Measurements from ENCODE around the gene C1orf52. TPM values are rescaled to one million over a fixed set of nuclear protein-coding genes. Genes with fewer than 3 reads are reported as not detected.

C1orf52 gene
- total and polyA plus RNA-seq, 9 of the 15 experiments (the other 6 are each of a cell fraction or from before 2014, with no cell fraction given) = 17.0 to 38.5 (median 33.0) TPM

- TF ChIP-seq, protein P1, sequence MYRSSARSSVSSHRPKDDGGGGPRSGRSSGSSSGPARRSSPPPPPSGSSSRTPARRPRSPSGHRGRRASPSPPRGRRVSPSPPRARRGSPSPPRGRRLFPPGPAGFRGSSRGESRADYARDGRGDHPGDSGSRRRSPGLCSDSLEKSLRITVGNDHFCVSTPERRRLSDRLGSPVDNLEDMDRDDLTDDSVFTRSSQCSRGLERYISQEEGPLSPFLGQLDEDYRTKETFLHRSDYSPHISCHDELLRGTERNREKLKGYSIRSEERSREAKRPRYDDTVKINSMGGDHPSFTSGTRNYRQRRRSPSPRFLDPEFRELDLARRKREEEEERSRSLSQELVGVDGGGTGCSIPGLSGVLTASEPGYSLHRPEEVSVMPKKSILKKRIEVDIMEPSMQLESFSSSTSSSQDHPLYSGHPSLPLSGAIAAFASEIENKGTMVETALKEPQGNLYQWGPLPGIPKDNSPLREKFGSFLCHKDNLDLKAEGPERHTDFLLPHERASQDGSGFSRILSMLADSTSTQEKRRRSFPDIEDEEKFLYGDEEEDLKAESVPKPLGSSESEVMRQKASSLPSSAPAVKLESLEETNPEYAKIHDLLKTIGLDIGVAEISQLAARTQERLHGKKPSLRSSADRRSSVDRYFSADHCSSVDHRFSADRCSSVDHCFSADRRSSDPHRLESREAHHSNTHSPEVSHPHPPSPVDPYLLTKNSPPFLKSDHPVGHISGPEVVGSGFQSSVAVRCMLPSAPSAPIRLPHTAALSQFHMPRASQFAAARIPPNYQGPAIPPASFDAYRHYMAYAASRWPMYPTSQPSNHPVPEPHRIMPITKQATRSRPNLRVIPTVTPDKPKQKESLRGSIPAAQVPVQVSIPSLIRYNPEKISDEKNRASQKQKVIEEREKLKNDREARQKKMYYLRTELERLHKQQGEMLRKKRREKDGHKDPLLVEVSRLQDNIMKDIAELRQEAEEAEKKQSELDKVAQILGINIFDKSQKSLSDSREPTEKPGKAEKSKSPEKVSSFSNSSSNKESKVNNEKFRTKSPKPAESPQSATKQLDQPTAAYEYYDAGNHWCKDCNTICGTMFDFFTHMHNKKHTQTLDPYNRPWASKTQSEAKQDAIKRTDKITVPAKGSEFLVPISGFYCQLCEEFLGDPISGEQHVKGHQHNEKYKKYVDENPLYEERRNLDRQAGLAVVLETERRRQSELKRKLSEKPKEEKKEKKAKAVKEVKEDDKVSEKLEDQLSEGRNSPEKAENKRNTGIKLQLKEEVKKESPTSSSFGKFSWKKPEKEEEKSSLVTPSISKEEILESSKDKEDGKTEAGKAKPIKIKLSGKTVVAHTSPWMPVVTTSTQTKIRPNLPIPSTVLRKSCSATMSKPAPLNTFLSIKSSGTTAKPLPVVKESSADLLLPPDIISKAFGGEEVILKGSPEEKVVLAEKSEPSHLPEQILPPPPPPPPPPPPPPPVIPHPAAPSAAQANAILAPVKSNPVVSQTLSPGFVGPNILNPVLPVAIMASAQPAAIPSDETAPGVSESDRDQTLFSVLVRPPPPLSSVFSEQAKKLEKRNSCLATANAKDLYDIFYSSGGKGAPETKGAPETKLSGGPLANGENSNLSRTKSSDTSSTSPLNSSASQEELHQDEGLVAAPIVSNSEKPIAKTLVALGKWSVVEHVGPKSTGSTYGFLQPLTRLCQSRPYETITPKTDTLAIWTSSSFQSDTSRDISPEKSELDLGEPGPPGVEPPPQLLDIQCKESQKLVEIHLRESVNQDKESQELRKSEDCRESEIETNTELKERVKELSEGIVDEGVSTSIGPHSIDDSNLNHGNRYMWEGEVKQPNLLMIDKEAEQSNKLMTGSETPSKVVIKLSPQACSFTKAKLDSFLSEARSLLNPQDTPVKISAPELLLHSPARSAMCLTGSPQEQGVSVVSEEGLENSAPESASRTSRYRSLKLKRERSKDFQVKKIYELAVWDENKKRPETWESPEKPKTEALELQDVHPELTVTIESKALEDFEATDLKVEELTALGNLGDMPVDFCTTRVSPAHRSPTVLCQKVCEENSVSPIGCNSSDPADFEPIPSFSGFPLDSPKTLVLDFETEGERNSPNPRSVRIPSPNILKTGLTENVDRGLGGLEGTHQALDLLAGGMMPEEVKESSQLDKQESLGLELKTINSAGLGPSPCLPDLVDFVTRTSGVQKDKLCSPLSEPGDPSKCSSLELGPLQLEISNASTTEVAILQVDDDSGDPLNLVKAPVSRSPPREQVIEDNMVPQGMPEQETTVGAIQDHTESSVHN (IDR thresholded peaks at IDR 0.05; ENCODE audit: borderline replicate concordance in 1 of 2, low read depth in 1 of 2) = no peak
- TF ChIP-seq PHB2 (IDR thresholded peaks at IDR 0.05; ENCODE audit: low read depth) (no peak), HES1 (IDR thresholded peaks at IDR 0.05; ENCODE audit: low read depth) (no peak), ZNF717 (CRISPR knock-in tag; IDR thresholded peaks at IDR 0.05) (no peak), ZBTB34 (CRISPR knock-in tag; IDR thresholded peaks at IDR 0.05) (no peak), BRF2 (IDR thresholded peaks at IDR 0.05; ENCODE audit: borderline replicate concordance, insufficient read depth, insufficient read length) (no peak), TCFL5 (CRISPR knock-in tag; conservative IDR thresholded peaks at IDR 0.05) (no peak), ZKSCAN3 (CRISPR knock-in tag; IDR thresholded peaks at IDR 0.05) (no peak), PHF21A (IDR thresholded peaks at IDR 0.05; ENCODE audit: borderline replicate concordance, low read depth) (peak; percentile 32; the same call in 1 of the 2 replicates), RBM34 (IDR thresholded peaks at IDR 0.05; ENCODE audit: borderline replicate concordance, insufficient read depth, low read length) (no peak), MEF2D (tag; conservative IDR thresholded peaks at IDR 0.05; ENCODE audit: low read depth) (no peak)
- TF ChIP-seq, protein P2, sequence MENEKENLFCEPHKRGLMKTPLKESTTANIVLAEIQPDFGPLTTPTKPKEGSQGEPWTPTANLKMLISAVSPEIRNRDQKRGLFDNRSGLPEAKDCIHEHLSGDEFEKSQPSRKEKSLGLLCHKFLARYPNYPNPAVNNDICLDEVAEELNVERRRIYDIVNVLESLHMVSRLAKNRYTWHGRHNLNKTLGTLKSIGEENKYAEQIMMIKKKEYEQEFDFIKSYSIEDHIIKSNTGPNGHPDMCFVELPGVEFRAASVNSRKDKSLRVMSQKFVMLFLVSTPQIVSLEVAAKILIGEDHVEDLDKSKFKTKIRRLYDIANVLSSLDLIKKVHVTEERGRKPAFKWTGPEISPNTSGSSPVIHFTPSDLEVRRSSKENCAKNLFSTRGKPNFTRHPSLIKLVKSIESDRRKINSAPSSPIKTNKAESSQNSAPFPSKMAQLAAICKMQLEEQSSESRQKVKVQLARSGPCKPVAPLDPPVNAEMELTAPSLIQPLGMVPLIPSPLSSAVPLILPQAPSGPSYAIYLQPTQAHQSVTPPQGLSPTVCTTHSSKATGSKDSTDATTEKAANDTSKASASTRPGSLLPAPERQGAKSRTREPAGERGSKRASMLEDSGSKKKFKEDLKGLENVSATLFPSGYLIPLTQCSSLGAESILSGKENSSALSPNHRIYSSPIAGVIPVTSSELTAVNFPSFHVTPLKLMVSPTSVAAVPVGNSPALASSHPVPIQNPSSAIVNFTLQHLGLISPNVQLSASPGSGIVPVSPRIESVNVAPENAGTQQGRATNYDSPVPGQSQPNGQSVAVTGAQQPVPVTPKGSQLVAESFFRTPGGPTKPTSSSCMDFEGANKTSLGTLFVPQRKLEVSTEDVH (IDR thresholded peaks at IDR 0.05; ENCODE audit: low read depth, partially characterized antibody) = peak; percentile 90
These were observed at the start of gene C1orf52 (continued) for GRCh38 chr1:85259118-85259911.
